Pons (tissue), 1 donor: ENCODE measurements around the gene ATP6V0C.

Experiments used
- DNase-seq: peaks from one replicate; pipeline ENCODE4 v3.0.0-alpha.2; 2016; ENCODE audit warnings: low spot score

ATP6V0C gene

DNA sequence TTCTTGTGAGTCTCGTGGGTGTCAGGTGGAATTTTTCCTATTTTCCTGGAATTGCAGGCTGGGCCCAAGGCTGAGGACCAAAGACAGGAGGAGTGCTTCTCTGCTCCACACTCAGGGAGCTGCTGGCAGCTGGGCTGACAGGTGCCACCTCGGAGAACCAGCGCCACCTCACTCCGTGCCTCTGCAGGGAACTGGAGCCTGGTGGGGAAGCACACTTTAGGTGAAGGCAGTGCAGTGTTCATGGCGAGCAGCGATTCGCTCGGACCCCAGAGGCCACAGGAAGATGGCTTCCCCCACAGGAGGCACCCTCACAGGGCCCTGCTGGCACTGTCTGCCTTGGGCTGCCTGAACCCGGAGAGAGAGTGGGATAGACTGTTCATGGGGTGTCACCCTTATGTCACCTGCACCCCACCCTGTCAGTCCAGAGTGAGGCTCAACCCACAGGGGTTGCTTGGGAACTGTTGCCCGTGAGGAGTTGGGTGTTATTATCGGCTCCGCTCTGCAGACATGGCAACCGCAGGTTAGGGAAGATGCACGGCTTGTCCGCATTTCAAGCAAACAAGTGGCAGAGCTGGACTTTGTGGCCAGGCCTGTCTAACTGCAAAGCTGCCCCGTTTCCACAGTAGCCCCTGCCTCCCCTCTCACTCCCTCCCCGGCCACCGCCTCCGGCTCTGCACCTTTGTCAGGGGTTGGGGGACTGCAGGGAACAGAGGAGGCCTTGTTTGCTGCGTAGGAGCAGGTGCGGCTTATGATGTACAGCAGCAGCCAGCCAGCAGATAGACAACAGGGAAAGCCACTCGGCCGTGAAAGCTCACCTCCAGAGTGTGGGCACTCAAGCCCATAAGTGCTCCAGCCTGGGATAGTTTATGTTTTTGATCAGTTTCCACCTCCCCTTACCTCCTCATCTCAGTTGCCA, 23.3 kb upstream of the ATP6V0C start:
- DNase-seq: no peak

DNA sequence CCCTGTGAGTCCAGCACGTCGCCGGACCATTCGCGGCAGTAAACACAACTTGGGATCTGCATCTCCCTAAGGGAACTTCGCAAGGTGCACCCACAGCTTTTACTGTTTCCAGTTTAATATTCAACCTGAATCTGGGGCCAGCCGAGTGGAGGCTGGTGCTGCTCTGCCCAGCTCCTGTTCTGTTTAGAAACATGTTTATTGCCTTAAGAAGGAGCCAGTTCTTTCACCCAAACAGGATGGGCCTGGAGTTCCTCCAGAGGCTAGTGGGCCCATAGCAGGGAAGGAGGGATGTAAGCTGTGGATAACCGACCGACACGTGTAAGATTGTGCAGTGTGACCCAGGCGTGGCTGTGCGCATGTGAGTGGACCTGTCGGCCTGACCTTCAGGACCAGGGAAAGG, 21.5 kb upstream of the ATP6V0C start:
- DNase-seq: no peak

DNA sequence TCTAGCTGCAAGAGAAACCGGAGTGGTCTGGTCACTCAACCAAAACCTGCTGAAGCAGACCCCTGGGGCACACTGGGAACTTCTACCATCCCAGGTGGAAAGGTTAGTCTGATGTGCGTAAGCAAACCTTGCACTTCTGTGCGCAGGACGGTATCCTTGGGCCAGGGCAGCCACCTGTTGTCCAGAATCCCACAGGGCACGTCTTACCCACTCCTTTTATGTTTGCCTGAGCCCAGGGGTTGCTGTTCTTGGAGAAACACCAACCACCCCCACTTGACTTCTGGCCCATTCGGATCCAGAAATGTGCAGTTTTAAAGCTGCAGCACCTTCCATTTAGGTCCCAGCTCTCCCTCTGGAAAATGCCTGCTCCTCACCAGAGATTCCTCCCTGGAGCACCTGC, 20.1 kb upstream of the ATP6V0C start:
- DNase-seq: no peak

DNA sequence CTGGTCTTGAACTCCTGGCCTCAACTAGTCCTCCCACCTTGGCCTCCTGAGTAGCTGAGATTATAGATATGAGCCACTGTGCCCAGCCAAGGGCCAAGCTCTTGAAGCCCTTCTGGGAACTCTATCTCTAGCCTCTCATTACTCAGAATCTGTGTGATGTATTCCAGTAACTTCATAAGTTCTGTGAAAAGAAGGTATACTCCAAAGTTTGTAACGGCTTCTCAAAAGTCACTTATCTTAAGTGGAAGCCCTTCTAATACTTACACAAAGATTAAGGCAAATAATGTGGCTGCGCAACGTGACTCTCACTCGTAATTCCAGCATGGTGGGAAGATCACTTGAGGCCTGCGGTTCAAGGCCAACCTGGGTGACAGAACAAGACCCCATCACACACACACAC, 19.1 kb upstream of the ATP6V0C start:
- DNase-seq: no peak

GRCh38 chr16:2495041-2495440, 18.7 kb upstream of the ATP6V0C start:
- no peak for DNase-seq

DNA sequence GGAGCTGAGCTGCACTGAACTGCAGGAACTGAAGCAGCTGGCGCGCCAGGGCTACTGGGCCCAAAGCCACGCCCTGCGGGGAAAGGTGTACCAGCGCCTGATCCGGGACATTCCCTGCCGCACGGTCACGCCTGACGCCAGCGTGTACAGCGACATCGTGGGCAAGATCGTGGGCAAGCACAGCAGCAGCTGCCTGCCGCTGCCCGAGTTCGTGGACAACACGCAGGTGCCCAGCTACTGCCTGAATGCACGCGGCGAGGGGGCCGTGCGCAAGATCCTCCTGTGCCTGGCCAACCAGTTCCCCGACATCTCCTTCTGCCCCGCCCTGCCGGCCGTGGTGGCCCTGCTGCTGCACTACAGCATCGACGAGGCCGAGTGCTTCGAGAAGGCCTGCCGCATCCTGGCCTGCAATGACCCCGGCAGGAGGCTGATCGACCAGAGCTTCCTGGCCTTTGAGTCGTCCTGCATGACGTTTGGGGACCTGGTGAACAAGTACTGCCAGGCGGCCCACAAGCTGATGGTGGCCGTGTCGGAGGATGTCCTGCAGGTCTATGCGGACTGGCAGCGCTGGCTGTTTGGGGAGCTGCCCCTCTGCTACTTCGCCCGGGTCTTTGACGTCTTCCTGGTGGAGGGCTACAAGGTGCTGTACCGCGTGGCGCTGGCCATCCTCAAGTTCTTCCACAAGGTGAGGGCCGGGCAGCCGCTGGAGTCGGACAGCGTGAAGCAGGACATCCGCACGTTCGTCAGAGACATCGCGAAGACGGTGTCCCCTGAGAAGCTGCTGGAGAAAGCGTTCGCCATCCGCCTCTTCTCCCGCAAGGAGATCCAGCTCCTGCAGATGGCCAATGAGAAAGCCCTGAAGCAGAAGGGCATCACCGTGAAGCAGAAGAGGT, 17.3 kb upstream of the ATP6V0C start:
- DNase-seq: no peak

- no peak for DNase-seq
Measured at GRCh38 chr16:2497116-2497630, 16.6 kb upstream of the ATP6V0C start.

- DNase-seq: no peak
Measured at GRCh38 chr16:2497695-2498484, 15.9 kb upstream of the ATP6V0C start.

DNA sequence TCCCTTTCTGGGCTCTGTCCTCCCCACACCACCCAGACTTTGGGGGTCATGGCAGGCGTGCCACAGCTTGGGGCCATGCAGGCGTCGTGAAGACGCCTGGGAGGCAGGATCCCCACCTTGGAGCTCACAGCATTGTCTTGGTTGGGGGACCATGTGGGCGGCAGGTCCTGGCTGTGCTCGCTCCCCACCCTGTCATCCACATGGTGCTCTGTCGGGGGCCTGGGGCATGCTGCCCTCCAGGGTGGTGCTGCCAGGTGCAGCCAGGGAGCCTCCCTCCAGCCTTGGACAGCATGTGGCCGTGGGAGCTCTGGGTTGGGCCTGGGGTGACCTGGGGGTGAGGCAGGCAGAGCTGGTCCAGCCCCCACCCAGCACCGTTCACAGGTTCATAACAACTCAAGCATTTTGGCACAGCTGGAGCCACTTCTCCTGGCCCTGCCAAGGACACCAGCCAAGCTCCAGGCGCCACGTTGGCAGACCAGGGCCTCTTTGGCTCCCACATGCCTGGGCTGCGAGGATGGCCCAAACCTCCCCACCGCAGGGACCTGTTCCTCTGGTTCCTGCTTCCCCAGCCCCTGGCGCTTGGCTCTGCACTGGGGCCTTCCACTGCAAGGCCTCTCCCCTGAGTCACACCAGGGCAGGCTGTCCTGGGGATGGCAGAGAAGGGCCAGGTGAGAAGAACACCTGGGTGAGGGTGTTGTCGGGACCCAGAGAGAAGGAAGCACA, 15.1 kb upstream of the ATP6V0C start:
- DNase-seq: no peak

- no peak for DNase-seq
Measured at GRCh38 chr16:2499454-2499853, 14.3 kb upstream of the ATP6V0C start.

DNA sequence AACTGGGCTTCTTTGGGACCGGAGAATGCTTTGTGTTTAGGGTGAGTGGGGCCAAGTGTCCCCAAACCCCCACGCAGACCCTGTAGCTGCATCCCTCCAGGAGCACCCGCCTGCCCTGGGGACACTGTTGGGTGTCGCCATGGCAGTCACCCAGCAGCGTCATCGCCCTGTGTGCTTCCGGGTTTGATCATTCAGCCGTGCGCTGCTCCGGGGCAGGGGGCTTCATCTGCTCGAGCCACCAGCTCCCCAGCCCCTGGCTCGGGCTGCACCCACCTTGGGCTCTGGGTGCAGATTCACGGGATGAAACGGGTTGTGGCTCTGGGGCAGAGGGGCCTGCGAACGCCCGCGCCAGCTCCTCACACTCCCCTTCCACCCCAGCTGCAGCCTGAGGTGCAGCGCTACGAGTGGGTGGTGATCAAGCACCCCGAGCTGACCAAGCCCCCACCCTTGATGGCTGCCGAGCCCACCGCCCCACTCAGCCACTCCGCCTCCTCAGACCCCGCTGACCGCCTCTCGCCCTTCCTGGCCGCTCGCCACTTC, 13.8 kb upstream of the ATP6V0C start:
- DNase-seq: no peak

DNA sequence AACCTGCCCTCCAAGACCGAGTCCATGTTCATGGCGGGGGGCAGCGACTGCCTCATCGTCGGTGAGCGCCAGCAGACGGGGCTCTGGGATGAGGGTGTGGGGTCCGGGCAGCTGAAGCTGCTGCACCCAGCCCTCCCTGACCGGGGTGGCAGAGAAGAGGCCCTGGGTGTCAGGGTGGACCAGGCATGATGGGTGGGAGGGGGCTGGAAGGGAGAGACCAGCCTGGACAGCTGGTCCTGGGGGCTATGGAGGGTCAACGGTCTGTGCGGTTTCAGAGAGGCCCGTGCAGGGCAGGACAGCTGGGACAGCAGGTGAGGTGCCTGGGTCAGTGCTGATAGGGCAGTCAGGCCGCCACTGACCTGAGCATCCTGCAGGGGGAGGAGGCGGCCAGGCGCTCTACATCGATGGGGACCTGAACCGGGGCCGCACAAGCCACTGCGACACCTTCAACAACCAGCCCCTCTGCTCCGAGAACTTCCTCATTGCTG, 13.3 kb upstream of the ATP6V0C start:
- no peak for DNase-seq

GRCh38 chr16:2500918-2501750, 12.6 kb upstream of the ATP6V0C start:
- peak; percentile 81 for DNase-seq

DNA sequence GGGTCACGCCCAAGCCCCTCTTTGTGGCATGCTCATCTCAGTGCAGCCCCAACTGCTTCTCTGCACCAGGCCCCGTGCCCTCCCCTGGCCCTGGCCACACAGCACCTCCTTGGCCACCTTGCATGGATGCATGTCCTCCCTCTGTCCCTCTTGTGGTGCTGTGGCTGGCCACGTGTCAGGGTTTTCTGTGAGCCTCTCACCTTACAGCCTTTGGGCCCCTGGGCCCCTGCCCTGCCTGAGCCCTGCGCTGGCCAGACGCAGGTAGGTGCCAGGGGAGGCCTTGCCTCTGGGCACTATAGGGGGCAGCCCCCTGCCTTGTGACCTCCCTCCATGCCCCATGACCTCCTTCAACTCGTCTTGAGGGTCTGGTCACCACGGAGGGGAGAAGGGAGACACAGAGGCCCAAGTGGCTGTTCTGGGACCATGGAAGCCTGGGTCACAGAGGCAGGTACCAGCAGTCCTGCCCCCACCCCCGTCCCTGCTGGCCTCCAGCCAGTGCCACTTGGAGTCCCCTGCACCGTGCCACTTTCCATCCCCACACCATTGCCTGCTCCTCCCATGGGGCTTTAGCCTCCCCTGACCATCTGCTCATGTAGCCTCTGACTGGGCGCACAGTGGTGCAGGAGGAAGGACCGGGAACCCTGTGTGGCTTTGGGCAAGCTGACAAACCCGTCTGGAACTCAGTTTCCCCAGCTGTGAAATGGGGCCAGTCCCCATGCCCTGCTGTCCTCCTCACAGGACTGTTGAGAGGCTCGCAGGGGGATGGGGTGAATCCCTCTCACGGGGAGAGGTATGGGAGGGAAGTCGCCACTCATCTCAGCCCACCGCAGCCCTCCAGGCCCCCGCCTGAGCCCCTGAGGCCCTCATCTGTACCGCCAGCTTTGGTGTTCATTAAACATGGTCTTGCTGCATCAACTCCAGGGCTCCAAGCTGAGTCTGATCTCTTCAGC, 11.5 kb upstream of the ATP6V0C start:
- DNase-seq: no peak

- DNase-seq: no peak
Measured at GRCh38 chr16:2505695-2506094, 8.1 kb upstream of the ATP6V0C start.

DNA sequence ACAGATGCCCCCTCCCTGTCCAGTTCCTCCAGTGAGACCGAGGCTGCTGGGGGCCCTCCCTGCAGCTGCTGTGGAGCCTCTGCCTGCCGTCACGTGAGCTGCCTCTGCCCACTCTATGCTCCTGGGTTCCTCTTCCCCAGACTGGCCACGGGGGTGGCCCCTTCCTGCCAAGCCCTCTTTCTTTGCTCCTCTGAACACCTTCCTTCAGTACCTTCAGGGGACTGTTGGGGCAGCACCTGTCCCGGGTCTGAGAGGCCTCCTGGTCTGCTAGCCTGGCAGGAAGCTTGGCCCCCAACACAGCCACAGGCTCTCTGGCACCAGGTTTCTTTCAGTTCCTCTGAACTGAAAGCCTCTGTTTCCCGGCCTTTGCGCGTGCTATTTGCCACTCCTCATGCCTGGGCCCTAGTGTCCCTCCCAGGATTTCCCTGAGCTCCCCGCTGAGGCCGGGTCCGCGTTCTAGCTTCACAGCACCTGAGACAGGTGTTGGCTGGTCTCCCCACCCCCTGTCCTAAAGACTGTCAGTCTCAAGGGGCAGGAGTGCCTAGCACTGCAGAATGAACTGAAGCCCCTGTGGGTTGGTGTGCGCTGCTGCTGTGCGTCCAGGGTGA, 6.6 kb upstream of the ATP6V0C start:
- peak; percentile 55 for DNase-seq

- peak; percentile 33 for DNase-seq
Measured at GRCh38 chr16:2507665-2508064, 6.1 kb upstream of the ATP6V0C start.

GRCh38 chr16:2508722-2509400, 4.9 kb upstream of the ATP6V0C start:
- no peak for DNase-seq
